Measurements from ENCODE around the gene TMEM88.
A peak's percentile ranks its signal among the peaks of the same experiment; 100 is the strongest.

TMEM88 gene

GRCh38 chr17:7818746-7819645 lies 35.9 kb upstream of the TMEM88 start:
- no peaks in the 10 kb centered on the region for H3K9me3 ChIP-seq (ENCODE audit: control insufficient read depth in 1 of 2, low read length in 2 of 2)
- no peaks in the 10 kb centered on the region for H3K4me1 ChIP-seq (ENCODE audit: control insufficient read depth in 1 of 2, insufficient read depth in 2 of 2, low read length in 2 of 2)
- H3K4me3 ChIP-seq (ENCODE audit: low read depth in 1 of 2, low read length in 2 of 2) = no peak overlapping the region
- no peak overlapping the region for H3K27ac ChIP-seq (ENCODE audit: low read length)
- H3K36me3 ChIP-seq (ENCODE audit: control insufficient read depth in 1 of 2, insufficient read depth in 2 of 2, low read length in 2 of 2) = no peaks in the 10 kb centered on the region
- no peaks in the 10 kb centered on the region for H3K27me3 ChIP-seq (ENCODE audit: low read depth, low read length)

- Histone ChIP-seq H3K36me3 (ENCODE audit: control insufficient read depth in 1 of 2, insufficient read depth in 2 of 2, low read length in 2 of 2) (no peaks in the 10 kb centered on the region), H3K27me3 (ENCODE audit: low read depth, low read length) (no peaks in the 10 kb centered on the region), H3K4me3 (ENCODE audit: low read depth in 1 of 2, low read length in 2 of 2) (no peak overlapping the region)
Observed at GRCh38 chr17:7820231-7820630, 34.6 kb upstream of the TMEM88 start.

GRCh38 chr17:7822126-7822525 lies 32.7 kb upstream of the TMEM88 start:
- H3K4me3 ChIP-seq (ENCODE audit: low read depth in 1 of 2, low read length in 2 of 2) = no peak overlapping the region
- no peaks in the 10 kb centered on the region for H3K27me3 ChIP-seq (ENCODE audit: low read depth, low read length)
- H3K4me1 ChIP-seq (ENCODE audit: control insufficient read depth in 1 of 2, insufficient read depth in 2 of 2, low read length in 2 of 2) = no peaks in the 10 kb centered on the region
- H3K9me3 ChIP-seq (ENCODE audit: control insufficient read depth in 1 of 2, low read length in 2 of 2) = no peaks in the 10 kb centered on the region
- no peaks in the 10 kb centered on the region for H3K36me3 ChIP-seq (ENCODE audit: control insufficient read depth in 1 of 2, insufficient read depth in 2 of 2, low read length in 2 of 2)
- no peak overlapping the region for H3K27ac ChIP-seq (ENCODE audit: low read length)

More at GRCh38 chr17:7820231-7820630, 34.6 kb upstream of the TMEM88 start:
- no peaks in the 10 kb centered on the region for H3K9me3 ChIP-seq (ENCODE audit: control insufficient read depth in 1 of 2, low read length in 2 of 2)
- no peak overlapping the region for H3K27ac ChIP-seq (ENCODE audit: low read length)
- H3K4me1 ChIP-seq (ENCODE audit: control insufficient read depth in 1 of 2, insufficient read depth in 2 of 2, low read length in 2 of 2) = no peaks in the 10 kb centered on the region

GRCh38 chr17:7823581-7824001 lies 31.3 kb upstream of the TMEM88 start:
- Histone ChIP-seq H3K36me3 (ENCODE audit: control insufficient read depth in 1 of 2, insufficient read depth in 2 of 2, low read length in 2 of 2) (no peaks in the 10 kb centered on the region), H3K27me3 (ENCODE audit: low read depth, low read length) (no peaks in the 10 kb centered on the region), H3K27ac (ENCODE audit: low read length) (no peak overlapping the region), H3K4me3 (ENCODE audit: low read depth in 1 of 2, low read length in 2 of 2) (no peak overlapping the region), H3K9me3 (ENCODE audit: control insufficient read depth in 1 of 2, low read length in 2 of 2) (no peaks in the 10 kb centered on the region), H3K4me1 (ENCODE audit: control insufficient read depth in 1 of 2, insufficient read depth in 2 of 2, low read length in 2 of 2) (no peaks in the 10 kb centered on the region)

GRCh38 chr17:7824021-7824924 lies 30.6 kb upstream of the TMEM88 start:
- Histone ChIP-seq H3K9me3 (ENCODE audit: control insufficient read depth in 1 of 2, low read length in 2 of 2) (no peaks in the 10 kb centered on the region), H3K4me3 (ENCODE audit: low read depth in 1 of 2, low read length in 2 of 2) (no peak overlapping the region), H3K27me3 (ENCODE audit: low read depth, low read length) (no peaks in the 10 kb centered on the region), H3K4me1 (ENCODE audit: control insufficient read depth in 1 of 2, insufficient read depth in 2 of 2, low read length in 2 of 2) (no peaks in the 10 kb centered on the region), H3K27ac (ENCODE audit: low read length) (no peak overlapping the region), H3K36me3 (ENCODE audit: control insufficient read depth in 1 of 2, insufficient read depth in 2 of 2, low read length in 2 of 2) (no peaks in the 10 kb centered on the region)

GRCh38 chr17:7825206-7825990 lies 29.5 kb upstream of the TMEM88 start:
- no peaks in the 10 kb centered on the region for H3K36me3 ChIP-seq (ENCODE audit: control insufficient read depth in 1 of 2, insufficient read depth in 2 of 2, low read length in 2 of 2)
- no peak overlapping the region for H3K27ac ChIP-seq (ENCODE audit: low read length)
- no peaks in the 10 kb centered on the region for H3K4me1 ChIP-seq (ENCODE audit: control insufficient read depth in 1 of 2, insufficient read depth in 2 of 2, low read length in 2 of 2)
- H3K4me3 ChIP-seq (ENCODE audit: low read depth in 1 of 2, low read length in 2 of 2) = no peak overlapping the region
- H3K27me3 ChIP-seq (ENCODE audit: low read depth, low read length) = no peaks in the 10 kb centered on the region
- no peaks in the 10 kb centered on the region for H3K9me3 ChIP-seq (ENCODE audit: control insufficient read depth in 1 of 2, low read length in 2 of 2)

GRCh38 chr17:7830616-7831015 lies 24.2 kb upstream of the TMEM88 start:
- Histone ChIP-seq H3K4me1 (ENCODE audit: control insufficient read depth in 1 of 2, insufficient read depth in 2 of 2, low read length in 2 of 2) (peaks cover 0 to 8% of the 10 kb centered on the region in 2 donors), H3K9me3 (ENCODE audit: control insufficient read depth in 1 of 2, low read length in 2 of 2) (no peaks in the 10 kb centered on the region), H3K36me3 (ENCODE audit: control insufficient read depth in 1 of 2, insufficient read depth in 2 of 2, low read length in 2 of 2) (no peaks in the 10 kb centered on the region), H3K27me3 (ENCODE audit: low read depth, low read length) (no peaks in the 10 kb centered on the region), H3K27ac (ENCODE audit: low read length) (no peak overlapping the region), H3K4me3 (ENCODE audit: low read depth in 1 of 2, low read length in 2 of 2) (no peak overlapping the region)

- Histone ChIP-seq H3K36me3 (ENCODE audit: control insufficient read depth in 1 of 2, insufficient read depth in 2 of 2, low read length in 2 of 2) (peaks cover 0 to 5% of the 10 kb centered on the region in 2 donors), H3K4me3 (ENCODE audit: low read depth in 1 of 2, low read length in 2 of 2) (no peak overlapping the region), H3K27ac (ENCODE audit: low read length) (no peak overlapping the region), H3K27me3 (ENCODE audit: low read depth, low read length) (no peaks in the 10 kb centered on the region), H3K9me3 (ENCODE audit: control insufficient read depth in 1 of 2, low read length in 2 of 2) (no peaks in the 10 kb centered on the region), H3K4me1 (ENCODE audit: control insufficient read depth in 1 of 2, insufficient read depth in 2 of 2, low read length in 2 of 2) (peaks cover 0 to 8% of the 10 kb centered on the region in 2 donors)
Observed at GRCh38 chr17:7831233-7831632, 23.6 kb upstream of the TMEM88 start.

- Histone ChIP-seq H3K27ac (ENCODE audit: low read length) (no peak overlapping the region), H3K4me3 (ENCODE audit: low read depth in 1 of 2, low read length in 2 of 2) (no peak overlapping the region), H3K27me3 (ENCODE audit: low read depth, low read length) (no peaks in the 10 kb centered on the region), H3K36me3 (ENCODE audit: control insufficient read depth in 1 of 2, insufficient read depth in 2 of 2, low read length in 2 of 2) (peaks cover 0 to 8% of the 10 kb centered on the region in 2 donors), H3K9me3 (ENCODE audit: control insufficient read depth in 1 of 2, low read length in 2 of 2) (no peaks in the 10 kb centered on the region), H3K4me1 (ENCODE audit: control insufficient read depth in 1 of 2, insufficient read depth in 2 of 2, low read length in 2 of 2) (peaks cover 9 to 20% of the 10 kb centered on the region in 2 donors)
Observed at GRCh38 chr17:7832431-7832830, 22.4 kb upstream of the TMEM88 start.

GRCh38 chr17:7833011-7833794 lies 21.7 kb upstream of the TMEM88 start:
- Histone ChIP-seq H3K27me3 (ENCODE audit: low read depth, low read length) (no peaks in the 10 kb centered on the region), H3K27ac (ENCODE audit: low read length) (no peak overlapping the region), H3K9me3 (ENCODE audit: control insufficient read depth in 1 of 2, low read length in 2 of 2) (no peaks in the 10 kb centered on the region), H3K4me3 (ENCODE audit: low read depth in 1 of 2, low read length in 2 of 2) (peak overlapping the region; percentile 83 to 91), H3K4me1 (ENCODE audit: control insufficient read depth in 1 of 2, insufficient read depth in 2 of 2, low read length in 2 of 2) (peaks cover 10 to 25% of the 10 kb centered on the region in 2 donors), H3K36me3 (ENCODE audit: control insufficient read depth in 1 of 2, insufficient read depth in 2 of 2, low read length in 2 of 2) (peaks cover 0 to 8% of the 10 kb centered on the region in 2 donors)

All from muscle layer of duodenum (tissue), 2 donors.